ENCODE results near the gene ASS1. TPM values are rescaled to one million over a fixed set of nuclear protein-coding genes. Genes with fewer than 3 reads are reported as not detected.

Gene ASS1
- total RNA-seq, 4 donors from 2014 or later: 46.7 to 131 (median 94.4) TPM

DNA sequence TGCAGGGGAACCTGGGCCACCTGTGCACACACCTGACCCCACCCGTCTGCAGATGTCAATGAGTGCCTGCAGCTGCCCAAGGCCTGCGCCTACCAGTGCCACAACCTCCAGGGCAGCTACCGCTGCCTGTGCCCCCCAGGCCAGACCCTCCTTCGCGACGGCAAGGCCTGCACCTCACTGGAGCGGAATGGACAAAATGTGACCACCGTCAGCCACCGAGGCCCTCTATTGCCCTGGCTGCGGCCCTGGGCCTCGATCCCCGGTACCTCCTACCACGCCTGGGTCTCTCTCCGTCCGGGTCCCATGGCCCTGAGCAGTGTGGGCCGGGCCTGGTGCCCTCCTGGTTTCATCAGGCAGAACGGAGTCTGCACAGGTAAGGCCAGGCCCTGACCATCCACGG, 14.5 kb upstream of the ASS1 start:
- no peak for TF ChIP-seq EP300 (IDR thresholded peaks at IDR 0.05)
- Histone ChIP-seq H3K4me3 (no peak overlapping the region), H3K9me3 (no peaks in the 10 kb centered on the region), H3K27me3 (peaks cover 10% of the 10 kb centered on the region), H3K27ac (no peak overlapping the region), H3K4me1 (peaks cover 0 to 13% (median 10%) of the 10 kb centered on the region in 3 donors), H3K36me3 (peaks cover 0 to 41% of the 10 kb centered on the region in 2 donors)
- no peak for ATAC-seq
- WGBS, 2 donors (ENCODE audit: low coverage in 1 of 2): no CpG with 5 or more reads among the region's 18 CpGs

GRCh38 chr9:130430734-130431535, 13.8 kb upstream of the ASS1 start:
- TF ChIP-seq CTCF (IDR thresholded peaks at IDR 0.05): no peak
- no peak for TF ChIP-seq POLR2A (IDR thresholded peaks at IDR 0.05)
- no peak for TF ChIP-seq EP300 (IDR thresholded peaks at IDR 0.05)
- TF ChIP-seq POLR2AphosphoS5 (IDR thresholded peaks at IDR 0.05): no peak
- 100% methylated on average over 2 of the region's 22 CpGs; no CpG with 5 or more reads in 1 of the 2 donors for WGBS, 2 donors (ENCODE audit: low coverage in 1 of 2)
- Histone ChIP-seq H3K36me3 (peaks cover 0 to 35% of the 10 kb centered on the region in 2 donors), H3K27me3 (peaks cover 10% of the 10 kb centered on the region), H3K4me3 (no peak overlapping the region), H3K4me1 (peaks cover 0 to 13% (median 10%) of the 10 kb centered on the region in 3 donors), H3K27ac (no peak overlapping the region), H3K9me3 (no peaks in the 10 kb centered on the region)
- ATAC-seq: no peak

DNA sequence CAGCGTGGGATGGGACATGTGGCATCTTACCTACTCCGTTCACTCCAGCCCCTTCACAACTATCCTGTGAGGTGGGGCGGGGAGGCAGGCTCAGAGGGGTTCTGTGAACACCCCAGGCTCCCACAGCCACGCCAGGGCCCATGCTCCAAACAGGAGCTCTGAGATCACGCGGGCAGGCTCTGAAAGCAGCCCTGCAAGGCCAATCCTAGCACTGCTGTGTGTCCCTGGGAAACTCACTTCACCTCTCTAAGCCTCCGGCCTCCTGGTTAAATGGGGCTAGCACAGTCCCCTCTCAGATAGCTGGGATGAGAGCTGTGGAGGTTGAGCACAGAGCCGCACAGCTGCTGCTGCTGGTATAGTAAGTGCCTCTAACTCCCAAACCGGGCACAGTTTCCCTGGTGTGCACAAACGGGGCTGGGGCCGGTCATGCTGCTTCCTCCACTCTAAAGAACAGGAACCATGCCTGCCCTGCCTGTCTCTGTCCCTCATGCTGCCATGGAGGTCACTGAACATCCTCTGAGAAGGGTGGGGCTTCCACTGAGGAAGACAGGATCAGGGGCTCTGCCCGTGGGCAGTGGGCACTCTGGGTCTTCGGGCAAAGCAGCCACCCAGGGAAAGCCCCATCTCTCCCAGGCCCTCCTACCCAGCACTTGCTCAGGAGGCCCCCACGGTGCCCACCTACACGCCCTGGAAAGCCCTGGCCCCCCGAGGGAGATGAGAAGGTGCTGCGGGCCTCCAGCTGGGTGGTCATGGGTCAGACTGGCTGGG, 13.0 kb upstream of the ASS1 start:
- no peak for TF ChIP-seq EP300 (IDR thresholded peaks at IDR 0.05)
- TF ChIP-seq CTCF (IDR thresholded peaks at IDR 0.05): no peak
- no peak for TF ChIP-seq POLR2AphosphoS5 (IDR thresholded peaks at IDR 0.05)
- no peak for TF ChIP-seq POLR2A (IDR thresholded peaks at IDR 0.05)
- peaks cover 0 to 13% (median 10%) of the 10 kb centered on the region in 3 donors for H3K4me1 ChIP-seq
- no peak overlapping the region for H3K27ac ChIP-seq
- H3K36me3 ChIP-seq: peaks cover 0 to 31% of the 10 kb centered on the region in 2 donors
- WGBS, 2 donors (ENCODE audit: low coverage in 1 of 2): 90 to 93% methylated on average over 4 of the region's 17 CpGs
- H3K4me3 ChIP-seq: no peak overlapping the region
- no peak for ATAC-seq
- no peaks in the 10 kb centered on the region for H3K9me3 ChIP-seq
- H3K27me3 ChIP-seq: peaks cover 10% of the 10 kb centered on the region

- Histone ChIP-seq H3K9me3 (no peaks in the 10 kb centered on the region), H3K27ac (no peak overlapping the region), H3K36me3 (peaks cover 0 to 28% of the 10 kb centered on the region in 2 donors), H3K27me3 (peaks cover 10% of the 10 kb centered on the region), H3K4me1 (peaks cover 0 to 13% (median 10%) of the 10 kb centered on the region in 3 donors), H3K4me3 (no peak overlapping the region)
- 62 to 63% methylated on average over 2 to 3 of the region's 11 CpGs for WGBS, 2 donors (ENCODE audit: low coverage in 1 of 2)
- TF ChIP-seq EP300 (IDR thresholded peaks at IDR 0.05): no peak
- TF ChIP-seq CTCF (IDR thresholded peaks at IDR 0.05): no peak
- no peak for TF ChIP-seq POLR2AphosphoS5 (IDR thresholded peaks at IDR 0.05)
- no peak for TF ChIP-seq POLR2A (IDR thresholded peaks at IDR 0.05)
- no peak for ATAC-seq
These were observed 12.4 kb upstream of the ASS1 start for GRCh38 chr9:130432362-130432761.

GRCh38 chr9:130432796-130433167, 12.0 kb upstream of the ASS1 start:
- H3K9me3 ChIP-seq: no peaks in the 10 kb centered on the region
- H3K4me1 ChIP-seq: peaks cover 0 to 13% (median 10%) of the 10 kb centered on the region in 3 donors
- H3K36me3 ChIP-seq: peaks cover 0 to 23% of the 10 kb centered on the region in 2 donors
- peaks cover 10% of the 10 kb centered on the region for H3K27me3 ChIP-seq
- peak overlapping the region in 1 of 2 donors; percentile 45 for H3K4me3 ChIP-seq
- no peak for ATAC-seq
- WGBS, 2 donors (ENCODE audit: low coverage in 1 of 2): 100% methylated on average over 1 of the region's 16 CpGs; no CpG with 5 or more reads in 1 of the 2 donors
- no peak overlapping the region for H3K27ac ChIP-seq
- TF ChIP-seq CTCF (IDR thresholded peaks at IDR 0.05) (no peak), POLR2A (IDR thresholded peaks at IDR 0.05) (no peak), POLR2AphosphoS5 (IDR thresholded peaks at IDR 0.05) (no peak), EP300 (IDR thresholded peaks at IDR 0.05) (no peak)
